ENCODE results near the gene CASQ1.

The CASQ1 gene

DNA sequence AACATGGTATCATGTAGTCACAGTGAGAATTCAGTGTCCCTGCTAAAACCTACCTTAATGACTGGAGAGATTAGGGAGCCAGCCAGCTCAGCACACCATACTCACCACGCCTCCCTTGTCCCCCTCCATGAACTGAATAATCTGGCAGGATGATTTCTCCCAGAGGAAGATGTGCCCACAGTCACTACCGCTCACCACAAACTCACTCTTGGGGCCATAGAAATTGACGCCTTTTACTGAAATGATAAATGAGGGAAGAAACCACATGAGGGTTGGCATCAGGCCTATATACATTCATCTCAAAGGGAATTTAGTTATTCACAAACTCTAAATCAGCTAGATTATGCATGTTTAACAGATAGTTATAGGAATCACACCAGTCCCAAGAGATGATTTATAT is 32.2 kb downstream of the CASQ1 start:
- in situ Hi-C loops (cut with HindIII; ENCODE audit: low sequenced_read_pairs) = no loop called here

DNA sequence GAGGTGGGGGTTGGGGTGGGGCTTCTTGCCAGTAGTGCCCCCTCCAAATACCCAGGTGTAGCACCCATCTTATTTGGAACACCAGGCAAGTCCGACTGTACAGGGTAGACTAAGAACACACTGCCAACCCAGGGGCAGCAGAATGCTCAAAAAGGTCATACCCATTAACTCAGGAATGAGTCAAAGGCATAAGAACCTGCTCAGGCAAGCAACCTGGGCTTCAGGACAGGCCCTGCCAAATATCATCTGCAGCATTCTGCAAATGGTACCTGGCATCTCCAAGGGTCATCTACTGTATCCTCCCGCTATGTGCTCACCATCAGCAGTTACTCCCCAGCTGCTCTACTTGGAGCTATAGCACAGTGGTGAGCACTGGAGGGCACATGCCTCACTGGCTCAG is 34.2 kb downstream of the CASQ1 start:
- in situ Hi-C loops (cut with HindIII; ENCODE audit: low sequenced_read_pairs) = loop anchor here (5.0 kb wide), 1 partner anchor 92 kb away; no protein-coding TSS in a partner anchor

- in situ Hi-C loops (cut with HindIII; ENCODE audit: low sequenced_read_pairs) = loop anchor here (5.0 kb wide), 1 partner anchor 93 kb away; no protein-coding TSS in a partner anchor
Observed at GRCh38 chr1:160225345-160225744, 35.0 kb downstream of the CASQ1 start.

DNA sequence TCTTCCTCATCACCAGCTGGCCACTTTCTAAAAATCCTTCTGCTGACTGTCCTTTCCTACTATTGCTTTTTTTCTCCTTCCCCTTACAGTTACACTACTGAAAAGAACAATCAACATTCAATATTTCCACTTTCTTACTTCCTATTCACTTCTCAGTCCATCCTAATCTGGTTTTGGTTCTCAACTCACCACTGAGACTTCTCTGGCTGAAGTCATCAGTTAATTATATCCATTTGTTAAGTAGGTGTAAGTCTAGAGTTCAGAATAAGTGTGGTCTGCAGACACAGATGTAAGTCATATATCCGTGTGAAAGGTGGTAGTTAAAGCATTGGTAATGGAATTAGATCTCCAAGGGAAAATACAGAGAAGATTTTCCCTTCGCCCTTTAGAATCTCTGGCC is 36.2 kb downstream of the CASQ1 start:
- in situ Hi-C loops (cut with HindIII; ENCODE audit: low sequenced_read_pairs) = loop anchor here (5.0 kb wide), 1 partner anchor 94 kb away; no protein-coding TSS in a partner anchor

DNA sequence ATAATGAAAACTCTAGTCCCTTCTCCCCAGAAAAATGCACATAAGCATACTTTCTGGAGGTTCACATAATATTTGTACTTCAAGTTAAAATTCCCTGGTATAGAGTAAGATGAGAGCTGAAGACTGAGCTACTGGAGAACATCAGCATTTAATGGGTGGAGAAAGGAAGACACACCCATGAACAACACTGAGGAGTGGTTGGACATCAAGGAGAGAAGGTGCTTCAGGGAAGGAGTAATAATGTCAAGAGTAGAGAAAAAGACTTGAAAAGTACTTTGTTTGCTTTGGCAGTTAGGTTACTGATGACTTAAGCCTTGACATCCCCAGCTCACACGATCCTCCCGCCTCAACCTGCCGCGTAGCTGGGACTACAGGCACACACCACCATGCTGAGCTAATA is 36.7 kb downstream of the CASQ1 start:
- in situ Hi-C loops (cut with HindIII; ENCODE audit: low sequenced_read_pairs) = loop anchor here (5.0 kb wide), 1 partner anchor 95 kb away; no protein-coding TSS in a partner anchor

DNA sequence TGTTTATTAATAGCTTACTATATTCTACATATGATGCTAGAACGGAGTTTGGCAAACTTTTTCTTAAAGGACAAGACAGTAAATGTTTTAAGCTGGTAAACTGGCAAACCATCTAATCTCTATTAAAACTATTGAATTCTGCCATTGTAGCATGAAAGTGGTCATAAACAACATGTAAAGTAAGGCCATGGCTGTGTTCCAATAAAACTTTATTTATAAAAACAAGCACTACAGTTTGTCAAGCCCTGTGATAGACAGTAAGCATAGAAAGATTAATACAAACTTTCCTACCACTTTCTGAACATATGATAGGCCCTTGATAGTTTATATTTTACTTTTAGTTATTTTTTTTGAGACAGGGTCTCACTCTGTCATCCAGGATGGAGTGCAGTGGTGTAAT is 37.2 kb downstream of the CASQ1 start:
- in situ Hi-C loops (cut with HindIII; ENCODE audit: low sequenced_read_pairs) = loop anchor here (5.0 kb wide), 1 partner anchor 95 kb away; no protein-coding TSS in a partner anchor

DNA sequence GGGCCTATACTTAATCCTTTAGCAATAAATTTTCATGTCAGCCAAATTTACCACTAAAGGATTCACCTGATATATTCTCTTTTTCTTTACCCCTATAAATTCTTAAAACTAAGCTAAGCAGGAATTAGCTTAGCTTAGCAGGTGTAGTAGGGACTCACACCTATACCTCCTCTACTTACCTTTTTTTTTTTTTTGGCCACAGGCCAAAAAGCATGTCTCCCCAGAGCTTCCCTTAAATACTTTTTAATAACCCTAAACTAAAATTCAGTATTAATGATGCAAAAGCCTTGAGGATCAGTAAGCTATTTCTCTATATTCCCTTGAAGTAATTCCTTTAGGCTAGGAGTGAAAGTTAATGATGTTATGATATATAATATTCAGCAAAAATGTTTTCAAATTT is 38.1 kb downstream of the CASQ1 start:
- in situ Hi-C loops (cut with HindIII; ENCODE audit: low sequenced_read_pairs) = loop anchor here (5.0 kb wide), 1 partner anchor 96 kb away; no protein-coding TSS in a partner anchor

DNA sequence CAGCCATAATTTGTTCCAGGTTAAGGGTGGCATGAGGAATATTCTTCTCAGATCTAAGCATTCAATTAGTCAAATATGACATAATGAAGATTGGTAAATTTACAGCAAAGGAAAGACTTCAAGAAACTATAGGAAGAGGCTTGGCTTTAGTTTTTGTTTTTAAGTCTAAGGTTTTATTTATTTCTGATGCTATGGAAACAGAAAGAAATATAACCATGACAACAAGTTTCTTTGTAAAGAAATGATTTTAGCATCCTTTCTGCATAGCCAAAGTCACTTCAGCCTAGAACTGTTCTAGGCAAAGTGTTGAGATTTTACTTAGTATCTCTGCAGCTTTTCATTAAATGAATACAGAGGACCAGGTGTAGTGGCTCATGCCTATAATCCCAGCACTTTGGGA is 42.5 kb downstream of the CASQ1 start:
- in situ Hi-C loops (cut with HindIII; ENCODE audit: low sequenced_read_pairs) = no loop called here

DNA sequence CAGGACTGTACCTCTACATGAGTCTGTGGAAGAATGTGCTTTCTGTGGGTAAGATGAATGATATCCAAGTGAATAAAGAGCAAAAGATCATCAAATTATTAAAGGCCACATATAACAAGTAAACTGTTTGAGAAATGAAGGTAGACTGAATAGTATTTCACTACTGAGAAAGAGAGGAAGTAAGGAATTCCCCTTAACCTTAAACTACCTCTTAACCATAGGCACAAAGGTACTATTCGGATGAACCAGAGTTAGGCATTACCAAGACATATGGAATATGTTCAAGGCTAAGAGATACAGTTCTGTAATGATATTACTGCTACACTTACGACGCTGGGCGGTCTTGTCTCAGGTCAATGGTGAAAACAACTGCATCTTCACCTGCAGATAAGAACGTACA is 46.4 kb downstream of the CASQ1 start:
- in situ Hi-C loops (cut with HindIII; ENCODE audit: low sequenced_read_pairs) = no loop called here

DNA sequence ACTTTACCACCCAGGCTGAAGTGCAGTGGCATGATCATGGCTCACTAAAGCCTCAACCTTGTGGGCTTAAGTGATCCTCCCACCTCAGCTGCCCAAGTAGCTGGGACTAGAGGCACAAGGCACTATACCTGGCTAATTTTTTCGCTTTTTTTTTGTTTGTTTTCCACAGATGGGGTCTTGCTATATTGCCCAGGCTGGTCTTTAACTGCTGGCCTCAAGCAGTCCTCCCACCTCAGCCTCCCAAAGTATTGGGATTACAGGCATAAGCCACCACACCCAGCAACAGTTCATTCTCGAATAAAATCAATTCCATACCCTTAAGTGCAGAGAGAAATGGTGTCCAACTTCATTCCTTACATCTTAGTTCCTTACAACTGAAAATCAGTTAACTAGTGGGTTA is 47.2 kb downstream of the CASQ1 start:
- in situ Hi-C loops (cut with HindIII; ENCODE audit: low sequenced_read_pairs) = no loop called here

GRCh38 chr1:160238408-160238807 is 48.0 kb downstream of the CASQ1 start:
- in situ Hi-C loops (cut with HindIII; ENCODE audit: low sequenced_read_pairs) = no loop called here

DNA sequence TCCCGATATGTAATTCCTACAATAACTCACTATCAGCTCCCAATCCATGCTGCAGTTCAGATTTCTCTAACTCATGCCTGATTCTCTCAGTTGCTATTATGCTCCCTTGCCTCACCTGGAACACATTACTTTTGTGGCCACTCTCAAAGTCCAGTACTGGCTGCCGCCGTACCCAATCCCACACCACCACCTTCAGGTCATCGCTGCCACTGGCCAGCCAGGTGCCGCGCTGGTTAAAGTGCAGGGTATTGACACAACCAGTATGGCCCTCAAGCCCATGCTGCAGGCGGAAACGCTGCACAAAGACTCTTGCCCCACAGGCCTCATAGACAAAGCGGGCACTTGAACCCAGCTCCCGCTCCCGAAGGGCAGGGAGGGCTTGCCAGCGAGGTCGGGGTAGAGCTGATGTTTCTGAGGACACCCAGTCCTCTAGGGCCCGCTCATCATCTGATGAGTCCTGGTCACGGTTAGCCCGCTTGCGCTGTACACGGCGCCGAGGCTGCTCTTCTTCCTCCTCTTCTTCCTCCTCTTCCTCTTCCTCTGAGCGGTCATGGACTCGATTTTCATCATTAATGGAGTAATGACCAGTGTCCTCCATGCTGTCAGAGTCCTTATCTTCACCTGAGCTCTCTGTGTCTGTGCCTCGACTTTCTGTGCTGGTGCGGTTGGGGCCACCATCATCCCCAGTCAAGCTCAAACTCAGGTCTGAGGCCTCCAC is 49.4 kb downstream of the CASQ1 start:
- in situ Hi-C loops (cut with HindIII; ENCODE audit: low sequenced_read_pairs) = no loop called here

- in situ Hi-C loops (cut with HindIII; ENCODE audit: low sequenced_read_pairs) = no loop called here
Observed at GRCh38 chr1:160243767-160244166, 53.4 kb downstream of the CASQ1 start.

GRCh38 chr1:160244209-160244608 is 53.8 kb downstream of the CASQ1 start:
- in situ Hi-C loops (cut with HindIII; ENCODE audit: low sequenced_read_pairs) = no loop called here

GRCh38 chr1:160245434-160245833 is 55.1 kb downstream of the CASQ1 start:
- in situ Hi-C loops (cut with HindIII; ENCODE audit: low sequenced_read_pairs) = no loop called here

- in situ Hi-C loops (cut with HindIII; ENCODE audit: low sequenced_read_pairs) = no loop called here
Observed at GRCh38 chr1:160247053-160247452, 56.7 kb downstream of the CASQ1 start.

- in situ Hi-C loops (cut with HindIII; ENCODE audit: low sequenced_read_pairs) = loop anchor here (10.0 kb wide), 1 partner anchor 146 kb away; no protein-coding TSS in a partner anchor
Observed at GRCh38 chr1:160251011-160251410, 60.6 kb downstream of the CASQ1 start.

Data from endothelial cell of hepatic sinusoid (primary cell).